AG09309 (cell line): ENCODE results near the gene NEUROG1.

Experiments used
- DNase-seq: peaks from one replicate; pipeline ENCODE4 v3.0.0-alpha.2; 2010; ENCODE audit warnings: low read depth
- H3K4me3 ChIP-seq: 2 replicates; pipeline ENCODE4 v1.5.1; 2011; ENCODE audit warnings: mild to moderate bottlenecking, low read depth, low read length, moderate library complexity; ENCODE audit not compliant: control insufficient read depth
- CTCF ChIP-seq: IDR thresholded peaks from 2 replicates; pipeline ENCODE4 v1.5.1; 2011; ENCODE audit warnings: mild to moderate bottlenecking, low read depth, low read length, inconsistent platforms; ENCODE audit not compliant: insufficient read depth, control insufficient read depth; ENCODE audit errors: missing control alignments

NEUROG1 gene

GRCh38 chr5:135487037-135487395, 48.7 kb downstream of the NEUROG1 start:
- no peak for TF ChIP-seq CTCF
- H3K4me3 ChIP-seq, result no peak overlapping the region
- DNase-seq, result no peak

- no peak for TF ChIP-seq CTCF
- H3K4me3 ChIP-seq, result no peak overlapping the region
- no peak for DNase-seq
Observed at GRCh38 chr5:135486131-135487036, 49.4 kb downstream of the NEUROG1 start.

GRCh38 chr5:135484674-135485086, 51.1 kb downstream of the NEUROG1 start:
- no peak for TF ChIP-seq CTCF
- no peak for DNase-seq

More at GRCh38 chr5:135484674-135485086, 51.1 kb downstream of the NEUROG1 start:
- H3K4me3 ChIP-seq, result no peak overlapping the region
